DMS53 treated with DMSO at 0.1 percent for 48 hours (cell line): ENCODE data around the gene SLC7A14.

Source experiments
- DNase-seq: peaks from one replicate; lab custom pipeline; 2025; ENCODE audit not compliant: unreplicated experiment; lab: John Stamatoyannopoulos, UW

The SLC7A14 gene

DNA sequence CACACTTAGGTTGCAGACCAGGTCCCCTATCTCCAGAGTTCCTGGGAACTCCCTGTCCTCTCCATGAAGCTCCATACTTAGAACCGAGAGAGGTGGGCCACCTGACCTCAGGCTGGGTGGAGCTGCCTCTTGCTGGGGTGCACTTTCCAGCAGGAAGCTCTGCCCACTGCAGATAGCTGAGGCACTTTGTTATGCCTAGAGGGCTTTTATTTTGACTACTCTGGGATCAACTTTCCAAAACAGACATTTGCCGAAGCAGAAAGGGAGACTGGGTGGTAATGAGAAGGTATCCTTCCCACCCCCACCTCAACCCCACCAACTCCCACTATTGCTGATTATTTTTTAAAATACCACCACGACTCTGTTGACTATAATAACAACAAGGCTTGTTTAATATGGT is 112.5 kb downstream of the SLC7A14 start:
- no peak for DNase-seq

DNA sequence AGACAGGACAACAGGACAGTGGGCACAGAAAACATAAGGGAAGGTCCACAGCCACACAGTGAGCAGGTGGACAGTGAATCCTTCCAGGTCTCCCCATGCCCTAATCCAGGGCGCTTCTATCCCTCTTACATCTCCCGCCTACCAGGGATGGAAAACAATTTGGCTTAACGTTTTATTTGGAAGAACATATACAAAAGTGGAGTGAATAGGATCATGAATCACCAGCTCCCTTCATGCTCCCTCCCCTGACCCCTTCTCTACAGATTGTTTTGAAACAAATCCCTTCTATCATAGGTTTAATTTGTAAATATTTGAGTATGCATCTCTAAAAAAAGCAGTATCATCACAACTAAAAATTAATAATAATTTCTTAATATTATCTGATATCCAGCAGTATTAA is 114.7 kb downstream of the SLC7A14 start:
- no peak for DNase-seq

DNA sequence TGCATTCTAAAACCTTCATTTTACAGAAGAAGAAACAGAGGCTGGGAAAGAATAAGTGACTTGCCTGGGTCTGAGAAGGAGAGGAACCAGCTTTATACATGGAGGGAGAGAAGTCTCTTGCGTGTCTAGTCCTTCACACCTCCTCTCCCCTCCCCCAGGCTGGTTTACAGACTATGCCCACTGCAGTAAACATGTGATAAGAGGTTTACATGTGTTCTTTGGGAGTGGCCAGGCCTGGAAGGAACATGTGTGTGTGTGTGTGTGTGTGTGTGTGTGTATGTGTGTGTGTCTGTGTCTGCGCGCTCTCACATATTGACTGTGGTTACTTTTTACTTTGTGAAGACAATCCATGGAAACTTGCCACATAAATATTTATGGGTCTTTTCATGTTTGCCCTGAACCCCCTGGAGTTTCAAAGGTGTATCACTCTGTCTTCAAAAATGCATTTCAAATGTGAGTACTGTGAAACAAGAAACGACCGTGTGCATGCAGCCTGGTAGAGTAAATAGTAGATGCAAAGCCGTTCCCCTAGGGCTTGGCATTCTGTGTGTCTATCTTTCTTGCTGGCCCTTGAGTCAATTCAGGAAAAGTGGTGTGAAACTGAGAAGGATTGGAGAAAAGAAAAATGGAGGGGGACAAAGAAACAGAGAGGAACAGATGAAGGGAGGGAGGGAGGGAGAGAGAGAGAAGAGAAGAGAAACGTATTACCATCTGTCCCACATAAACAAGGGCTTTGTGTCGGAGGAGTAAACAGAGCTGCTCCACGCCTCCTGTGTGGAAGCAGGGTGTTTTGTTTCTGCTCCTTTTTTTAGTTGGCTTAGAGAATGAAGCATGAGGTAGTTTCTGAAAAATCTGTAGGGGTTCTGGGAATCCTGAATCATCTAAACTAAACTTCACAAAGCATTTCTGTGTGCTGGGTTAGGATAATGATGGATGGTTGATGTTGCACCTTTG is 115.5 kb downstream of the SLC7A14 start:
- DNase-seq: no peak

DNA sequence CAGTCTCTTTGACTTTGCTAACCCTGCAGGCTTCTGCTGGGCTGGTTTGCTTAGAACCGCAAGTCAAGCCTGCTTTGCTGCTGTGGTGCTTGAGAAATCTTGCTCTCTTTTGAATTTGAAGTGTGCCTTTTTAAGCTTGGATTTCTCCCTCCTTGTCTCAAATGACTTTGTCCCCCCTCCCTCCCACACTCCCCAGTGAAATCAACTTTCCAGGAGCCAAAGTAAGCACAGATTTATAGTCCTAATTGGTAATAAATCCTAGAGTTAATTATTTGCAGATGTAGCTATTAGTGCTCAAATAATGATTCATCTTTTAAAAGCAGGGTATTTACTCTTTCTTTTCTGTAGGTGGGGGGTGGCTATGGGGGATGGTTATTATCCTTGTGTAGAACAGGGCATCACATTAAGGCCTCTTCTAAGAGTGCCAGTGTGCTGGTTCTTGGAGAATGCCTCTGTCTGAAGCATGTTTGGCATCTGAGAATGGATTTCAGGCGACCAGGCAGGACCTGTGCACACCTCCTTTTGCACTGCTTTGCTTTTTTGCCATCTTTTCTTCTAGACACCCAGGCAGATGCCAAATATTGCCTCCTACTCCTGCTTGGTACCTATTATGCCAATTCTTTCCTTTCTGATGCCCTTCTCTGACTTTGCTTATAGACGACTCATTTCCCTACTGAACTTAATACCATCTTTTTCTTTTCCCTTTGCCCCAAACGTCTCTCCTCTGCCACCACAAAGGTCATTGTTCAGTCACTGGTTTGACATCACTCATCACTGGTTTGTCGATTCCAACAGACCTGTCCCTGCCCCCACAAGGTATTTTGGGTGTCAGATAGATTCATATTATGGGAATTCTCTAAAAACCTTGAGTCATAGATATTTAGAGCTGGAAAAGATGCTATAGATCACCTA is 116.5 kb downstream of the SLC7A14 start:
- no peak for DNase-seq

DNA sequence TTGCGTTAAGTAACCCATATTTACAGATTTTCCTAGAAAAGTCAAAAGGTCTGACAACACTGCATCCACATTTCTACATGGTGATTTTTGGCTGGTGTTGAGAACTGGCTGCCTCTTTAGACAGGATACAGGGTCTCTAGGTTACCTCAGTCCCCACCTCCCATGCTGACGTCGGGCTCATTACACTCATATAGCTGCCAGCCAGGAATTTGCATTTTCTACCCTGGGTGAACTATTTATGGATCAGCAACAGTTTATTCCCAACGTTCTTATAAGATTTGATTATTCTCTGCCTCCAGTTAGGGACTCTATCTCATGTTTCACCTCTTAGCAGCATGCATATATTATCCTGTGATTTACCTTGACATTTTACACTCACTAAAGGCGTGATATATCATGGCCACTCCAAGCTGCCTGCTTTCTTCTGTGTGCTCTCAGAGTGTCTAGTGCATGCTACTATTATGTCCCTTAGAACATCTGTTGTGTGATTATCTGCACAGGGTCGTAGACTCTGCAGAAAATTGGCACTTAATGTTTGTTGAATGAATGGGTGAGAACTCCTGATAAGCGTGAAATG is 118.2 kb downstream of the SLC7A14 start:
- DNase-seq: no peak

DNA sequence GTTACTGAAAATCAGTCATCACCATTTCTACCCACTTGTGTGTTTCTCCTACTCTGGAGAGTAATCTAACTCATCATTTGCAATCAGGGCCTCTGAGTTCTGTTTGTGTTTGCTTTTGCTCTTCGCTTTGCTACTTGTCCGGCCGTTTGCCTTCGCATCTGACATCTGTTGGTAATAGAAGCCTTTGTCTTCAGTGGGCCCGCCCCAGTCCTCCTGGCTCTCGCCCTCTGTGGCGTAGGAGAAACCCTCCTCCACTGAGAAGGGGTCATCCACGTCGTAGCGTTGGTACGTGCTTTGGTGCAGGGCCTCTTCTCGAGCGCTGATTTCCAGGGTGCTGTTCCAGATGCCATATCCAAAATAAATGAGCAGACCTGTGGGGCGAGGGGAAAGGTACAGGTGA is 118.9 kb downstream of the SLC7A14 start:
- DNase-seq: peak; percentile 17

DNA sequence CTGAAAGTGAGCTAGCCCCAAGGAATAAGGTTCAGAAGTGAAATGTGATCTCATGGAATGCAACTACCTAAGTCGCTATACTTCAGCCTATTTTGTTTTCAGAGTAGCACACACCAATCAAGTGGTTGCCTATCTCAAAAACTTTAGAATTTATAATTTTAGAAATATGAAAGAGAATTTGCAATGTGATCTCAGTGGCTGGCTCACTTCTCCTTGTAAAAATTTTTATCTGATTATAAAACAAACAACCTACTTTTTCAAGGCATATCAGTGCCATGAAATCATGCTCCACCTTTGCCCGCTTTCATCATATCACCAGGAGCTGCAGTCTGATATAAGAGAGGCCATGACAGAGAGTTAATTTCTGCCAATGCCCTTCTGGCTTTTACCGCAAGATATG is 119.9 kb downstream of the SLC7A14 start:
- no peak for DNase-seq

DNA sequence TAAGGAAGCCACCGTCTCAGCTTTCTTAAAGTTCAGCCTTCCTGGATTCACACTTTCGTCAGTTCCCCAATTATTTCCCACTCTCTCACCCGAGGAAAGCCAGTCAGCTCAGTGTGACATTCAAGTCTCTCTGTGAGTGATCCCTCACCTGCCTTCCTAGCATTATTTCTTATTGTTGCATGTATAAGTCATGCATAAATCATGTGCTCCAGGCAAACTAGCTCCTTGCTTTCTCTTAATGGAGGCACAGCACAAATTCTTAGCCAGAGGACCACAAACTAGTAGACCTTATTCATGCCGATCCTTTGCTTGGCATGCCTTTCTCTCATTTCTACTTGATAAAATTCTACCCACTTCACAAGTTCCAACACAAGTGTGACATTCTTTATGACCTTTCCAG is 122.9 kb downstream of the SLC7A14 start:
- DNase-seq: no peak

DNA sequence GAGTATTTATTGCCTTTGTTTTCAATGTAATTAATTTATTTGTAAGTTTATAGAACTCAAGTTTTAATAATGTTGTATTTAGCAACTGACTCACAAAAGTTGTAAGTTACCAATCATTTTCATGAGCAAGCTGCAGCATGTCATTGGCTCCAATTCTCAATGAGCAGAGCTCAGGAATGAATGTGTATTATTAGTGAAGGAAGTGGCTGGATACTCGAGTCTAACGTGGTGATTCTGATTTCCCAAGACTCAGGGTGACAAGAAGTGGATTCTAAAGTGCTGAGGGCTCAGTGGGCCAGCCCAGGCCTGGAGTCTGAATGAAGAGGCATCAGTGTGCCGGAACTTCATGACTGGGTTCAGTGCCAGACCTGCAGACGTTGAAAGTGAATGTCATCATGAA is 127.6 kb downstream of the SLC7A14 start:
- no peak for DNase-seq

DNA sequence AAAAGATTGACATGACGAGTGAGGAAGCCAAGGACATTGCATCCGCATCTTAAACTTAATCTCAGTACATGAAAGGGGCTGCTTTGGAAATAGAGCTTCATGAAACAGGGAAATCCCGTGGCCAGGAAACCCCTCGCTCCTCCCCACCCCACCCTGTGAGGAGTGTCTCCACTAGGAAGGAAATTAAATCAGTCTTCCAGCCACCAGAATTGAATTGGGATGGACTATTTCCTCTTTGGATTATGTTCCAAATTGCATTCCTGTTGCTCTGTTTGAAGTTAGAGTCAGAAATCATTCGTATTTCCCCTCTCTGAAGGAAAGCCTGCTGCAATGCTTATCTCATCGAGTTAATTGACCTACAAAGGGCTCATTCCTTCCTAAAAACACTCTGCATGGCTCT is 131.4 kb downstream of the SLC7A14 start:
- no peak for DNase-seq

DNA sequence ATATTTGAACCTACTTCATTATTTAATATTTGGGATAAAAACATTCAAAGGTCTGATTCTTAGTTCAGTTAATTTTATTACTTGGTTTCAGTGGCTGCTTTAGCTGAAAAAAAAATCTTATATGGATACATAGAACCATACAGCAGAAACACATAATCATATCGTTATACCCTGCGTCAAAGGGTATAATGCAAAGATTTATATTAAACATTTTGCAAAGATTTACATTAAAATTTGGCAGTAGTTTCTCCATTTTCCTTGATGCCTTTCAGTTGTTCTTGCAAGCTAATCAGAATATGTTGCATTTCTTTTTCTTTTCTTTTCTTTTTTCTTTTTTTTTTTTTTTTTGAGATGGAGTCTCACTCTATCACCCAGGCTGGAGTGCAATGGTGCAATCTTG is 135.8 kb downstream of the SLC7A14 start:
- no peak for DNase-seq

DNA sequence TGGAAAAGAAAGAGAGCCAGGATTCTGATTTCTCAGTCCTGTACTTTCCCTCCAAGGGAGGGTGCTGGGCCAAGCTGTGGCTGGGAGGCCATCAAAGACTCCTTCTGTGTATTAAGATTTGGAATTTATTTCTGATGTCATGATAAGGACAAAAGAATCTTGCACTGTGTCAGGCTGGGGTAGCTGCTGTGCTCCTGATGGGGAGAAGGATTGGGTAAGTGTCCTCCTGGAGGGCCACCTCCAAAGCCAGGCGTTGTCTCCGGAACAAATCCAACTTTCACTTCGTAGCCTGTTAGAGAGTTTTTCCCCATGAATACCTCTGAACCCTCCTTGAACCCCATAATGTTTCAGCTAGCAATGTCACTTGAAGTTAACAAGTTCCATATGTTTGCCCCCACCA is 137.3 kb downstream of the SLC7A14 start:
- DNase-seq: no peak

DNA sequence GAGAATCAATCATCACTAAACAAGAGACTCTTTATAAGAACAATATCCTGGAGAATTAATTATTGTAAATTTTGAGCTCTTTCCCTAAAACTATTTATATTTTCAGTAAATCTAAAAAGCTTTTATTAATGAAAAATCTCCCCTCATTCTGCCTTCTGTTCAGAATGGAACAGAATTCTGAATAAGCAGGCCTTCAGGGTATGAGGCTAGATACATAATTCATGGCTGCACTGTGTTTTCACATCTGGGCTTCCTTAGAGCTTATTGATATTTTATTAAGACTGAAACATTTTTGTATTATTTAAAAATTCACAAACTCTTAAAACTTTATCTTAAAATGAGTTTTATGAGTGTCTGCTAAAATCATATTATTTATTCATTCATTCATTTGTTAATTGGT is 142.4 kb downstream of the SLC7A14 start:
- DNase-seq: no peak

DNA sequence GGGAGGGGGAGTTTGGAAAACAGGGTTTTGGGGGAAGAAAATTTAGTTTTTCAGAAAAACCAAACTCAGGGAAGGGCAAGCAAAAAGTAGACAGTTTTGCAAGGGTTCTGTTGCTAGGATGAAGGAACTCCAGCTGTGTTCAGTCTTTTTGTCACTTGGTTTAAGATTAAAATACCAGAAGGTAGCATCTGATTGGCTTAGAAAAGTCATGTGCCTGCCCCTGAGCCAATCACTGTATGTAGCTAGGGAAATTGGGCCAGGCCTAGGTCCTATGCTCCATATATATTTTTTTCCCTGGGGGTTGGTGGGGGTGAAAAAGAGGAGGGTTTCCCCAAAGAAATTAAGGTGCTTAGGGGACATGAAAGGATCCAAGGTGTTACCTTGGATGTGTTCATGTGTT is 142.9 kb downstream of the SLC7A14 start:
- DNase-seq: no peak

DNA sequence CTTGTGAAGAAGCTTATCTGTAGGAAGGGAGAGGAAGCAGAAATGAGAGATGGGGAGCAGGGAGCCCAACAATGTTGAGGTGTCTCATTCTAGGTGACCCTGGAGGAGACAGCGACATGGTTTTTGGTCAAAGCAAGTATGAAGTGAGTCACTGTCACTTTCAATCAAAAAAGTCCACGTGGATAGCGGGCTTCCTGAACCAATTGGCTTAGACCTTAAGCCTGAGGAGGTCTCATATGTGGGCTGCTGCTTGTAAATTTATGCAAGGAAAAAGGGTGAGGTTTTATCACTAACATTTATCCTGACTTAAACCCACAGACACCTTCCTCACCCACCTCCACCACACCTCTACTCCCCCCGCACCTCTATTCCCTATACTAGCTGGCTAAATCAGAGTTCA is 144.5 kb downstream of the SLC7A14 start:
- no peak for DNase-seq

DNA sequence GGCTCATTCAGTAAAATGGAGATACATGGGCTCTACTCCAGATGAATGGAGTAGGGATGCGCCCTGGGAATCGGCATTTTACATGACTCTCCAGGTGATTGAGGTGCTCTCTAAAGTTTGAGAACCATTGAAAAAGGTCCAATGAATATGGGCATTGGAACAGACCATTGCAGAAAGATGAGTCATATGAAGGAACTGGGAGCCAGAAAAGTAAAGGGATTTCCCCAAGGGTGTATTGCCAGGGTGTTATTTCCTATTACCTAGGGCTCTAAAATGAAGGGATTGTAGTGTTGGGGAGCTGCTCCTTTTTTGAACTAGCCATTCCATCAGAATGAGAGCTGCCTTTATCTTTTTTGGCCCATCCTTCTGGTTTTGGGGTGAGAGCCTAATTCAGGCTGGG is 145.5 kb downstream of the SLC7A14 start:
- DNase-seq: no peak

DNA sequence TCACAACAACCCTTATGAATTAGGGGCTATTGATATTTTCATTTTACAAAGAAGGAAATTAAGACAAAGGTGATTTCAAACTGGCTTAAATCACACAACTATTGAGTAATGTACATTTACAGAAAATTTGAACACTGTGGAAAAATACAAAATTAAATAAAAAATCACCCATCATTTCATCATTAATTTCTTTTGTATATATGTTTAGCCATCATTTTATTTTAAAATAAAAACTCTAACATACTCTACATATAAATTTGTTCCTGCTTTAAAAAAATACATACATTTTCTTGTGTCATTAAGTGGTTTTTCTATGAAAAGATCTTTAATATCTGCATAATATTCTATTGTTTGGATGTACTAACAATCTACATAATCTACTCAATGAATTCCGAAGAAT is 147.0 kb downstream of the SLC7A14 start:
- DNase-seq: no peak

DNA sequence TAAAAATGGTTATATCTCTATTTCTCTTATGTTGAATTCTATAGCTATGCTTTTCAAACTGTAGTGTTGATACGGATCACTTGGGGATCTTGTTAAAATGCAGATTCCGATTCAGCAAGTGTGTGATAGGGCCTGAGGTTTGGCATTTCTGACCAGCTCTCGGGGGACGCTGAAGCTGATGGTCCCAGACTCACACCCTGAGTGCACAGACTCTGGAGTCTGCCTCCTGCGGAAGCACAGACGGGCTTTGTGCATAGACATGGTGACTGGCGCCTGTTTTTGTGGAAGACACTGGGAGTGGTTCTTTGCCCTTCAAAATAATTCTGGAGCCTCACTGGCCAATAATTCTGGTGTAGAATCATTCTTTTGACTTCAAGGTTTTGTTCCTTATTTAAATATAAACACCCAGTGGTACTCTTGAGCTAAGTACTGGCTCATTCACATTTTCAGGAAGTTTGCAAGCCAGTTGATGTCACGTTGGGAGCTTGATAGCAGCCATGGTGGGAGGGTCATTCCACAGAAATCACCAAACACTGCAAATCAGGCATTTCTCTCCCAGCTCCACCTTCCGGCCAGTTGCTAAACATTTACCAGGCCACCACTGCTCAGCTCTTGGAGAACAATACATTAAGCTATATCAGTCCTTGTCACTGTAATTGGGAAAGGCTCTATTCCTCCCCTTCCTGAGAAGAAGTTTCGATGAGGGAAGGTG is 148.0 kb downstream of the SLC7A14 start:
- DNase-seq: no peak

DNA sequence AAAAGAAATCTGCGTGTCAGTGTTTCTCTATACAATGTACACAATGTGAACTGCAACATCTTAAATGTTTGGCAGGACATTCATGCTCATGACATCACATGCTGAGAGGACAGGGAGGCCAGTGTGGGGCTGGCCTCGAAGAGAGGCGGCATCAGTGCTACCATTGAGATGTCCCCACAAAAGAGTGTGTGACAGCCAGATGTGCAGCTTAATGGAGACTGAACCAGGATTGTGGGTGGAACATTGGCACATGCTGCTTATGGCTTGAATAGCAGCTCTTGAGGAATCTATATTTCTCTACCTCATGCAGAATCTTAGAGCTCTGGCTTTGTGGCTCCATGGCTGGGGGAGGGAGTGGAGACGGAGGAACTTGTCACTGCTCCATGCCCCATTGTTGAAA is 148.7 kb downstream of the SLC7A14 start:
- no peak for DNase-seq

DNA sequence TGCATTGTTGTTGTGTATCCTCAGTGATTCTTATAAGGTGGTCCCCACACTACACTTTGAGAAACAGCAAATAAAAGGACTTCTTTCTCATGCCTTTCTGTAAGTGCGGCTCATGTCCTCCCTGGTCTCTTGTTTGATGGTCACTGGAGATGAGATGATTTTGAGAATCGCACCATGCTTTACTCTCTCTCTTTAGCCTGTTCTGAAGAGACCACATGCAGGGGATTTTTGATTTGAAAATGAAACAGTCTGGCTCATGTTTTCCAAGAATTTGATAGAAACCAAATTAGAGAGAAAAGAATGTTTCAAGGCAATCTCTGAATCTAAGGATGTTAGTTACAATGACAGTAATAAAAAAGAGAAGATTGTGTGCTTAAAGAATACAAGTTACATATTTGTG is 149.2 kb downstream of the SLC7A14 start:
- no peak for DNase-seq

DNA sequence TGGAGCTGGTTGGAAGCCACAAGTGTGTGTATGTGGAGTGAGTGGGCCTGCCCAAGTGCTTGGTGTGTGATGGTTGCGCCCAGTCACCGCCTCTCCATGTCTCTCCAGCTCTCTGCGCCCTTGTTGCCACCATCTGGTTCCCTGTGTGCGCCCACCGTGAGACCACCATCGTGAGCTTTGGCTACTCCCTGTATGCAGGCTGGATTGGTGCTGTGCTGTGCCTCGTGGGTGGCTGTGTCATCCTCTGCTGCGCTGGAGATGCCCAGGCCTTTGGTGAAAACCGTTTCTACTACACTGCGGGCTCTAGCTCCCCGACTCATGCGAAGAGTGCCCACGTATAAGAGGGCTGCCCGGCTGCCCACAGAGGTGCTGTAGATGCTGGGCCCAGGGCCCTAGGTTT is 153.5 kb downstream of the SLC7A14 start:
- no peak for DNase-seq
